Lung (tissue), 12 donors: ENCODE measurements around the gene VCAN. TPM values are rescaled to one million over a fixed set of nuclear protein-coding genes. Genes with fewer than 3 reads are reported as not detected.
A peak's percentile ranks its signal among the peaks of the same experiment; 100 is the strongest.

ENCODE experiments used
- ATAC-seq: fragments of 200-7000 bp; cut with Tn5 transposase; one replicate; pipeline ENCODE4 v1.9.1; 2020; ENCODE audit warnings: moderate number of reproducible peaks; ENCODE audit not compliant: insufficient read depth, low FRiP score
- DNase-seq, 3 donors: peaks; one replicate each; pipeline ENCODE4 v3.0.0-alpha.2; 2013 to 2017
- H3K27ac ChIP-seq, 2 donors: one replicate each; pipeline ENCODE4 v1.5.1; 2013; ENCODE audit warnings: mild to moderate bottlenecking in 2 of 2, moderate library complexity in 2 of 2, control low read depth in 1 of 2, inconsistent platforms in 1 of 2, low read depth in 1 of 2, low read length in 1 of 2
- H3K27me3 ChIP-seq, 3 donors: one replicate each; pipeline ENCODE4 v1.5.1; 2013; ENCODE audit warnings: low read length in 2 of 3; ENCODE audit not compliant: control insufficient read depth in 3 of 3, insufficient read depth in 3 of 3
- H3K36me3 ChIP-seq, 4 donors: one replicate each; pipeline ENCODE4 v1.5.1; 2013; ENCODE audit warnings: low read length in 4 of 4, mild to moderate bottlenecking in 1 of 4, moderate library complexity in 1 of 4; ENCODE audit not compliant: control insufficient read depth in 4 of 4, insufficient read depth in 4 of 4
- H3K4me1 ChIP-seq, 5 donors: one replicate each; pipeline ENCODE4 v1.5.1; 2013; ENCODE audit warnings: low read length in 5 of 5, mild to moderate bottlenecking in 2 of 5, moderate library complexity in 1 of 5; ENCODE audit not compliant: control insufficient read depth in 5 of 5, insufficient read depth in 5 of 5
- H3K4me3 ChIP-seq: one replicate; pipeline ENCODE4 v1.5.1; 2013; ENCODE audit warnings: mild to moderate bottlenecking, control low read depth, moderate library complexity
- H3K9ac ChIP-seq, 2 donors: one replicate each; pipeline ENCODE4 v1.5.1; 2013; ENCODE audit warnings: low read length in 2 of 2, control low read depth in 1 of 2; ENCODE audit not compliant: insufficient read depth in 1 of 2
- H3K9me3 ChIP-seq, 4 donors: one replicate each; pipeline ENCODE4 v1.5.1; 2013; ENCODE audit warnings: low read length in 3 of 4, mild to moderate bottlenecking in 1 of 4, moderate library complexity in 1 of 4; ENCODE audit not compliant: control insufficient read depth in 4 of 4, insufficient read depth in 3 of 4
- WGBS, 2 donors: extraction: QIAGEN DNeasy Blood & Tissue Kit; methylation state at CpG; one replicate each; pipeline ENCODE4 v1.1.7; 2013; 5-methylcytosine and 5-hydroxymethylcytosine counted together
- polyA plus RNA-seq, 2 donors: library from polyadenylated mRNA; stranded (reverse); fragments of 200-250 nt; gene quantifications; one replicate each; pipeline ENCODE4 v1.2.1, GENCODE V29; 2013
- total RNA-seq, 2 donors: library from RNA; depleted of rRNA in 1 of 2; stranded (reverse); fragments of >200 nt in 1 of 2; gene quantifications; one replicate each; pipeline ENCODE4 v1.2.1, GENCODE V29; 2014 to 2021
- TF ChIP-seq, protein P1 (sequence below): IDR thresholded peaks from 2 replicates; pipeline ENCODE4 v1.5.1; 2012; ENCODE audit warnings: mild to moderate bottlenecking; ENCODE audit errors: control extremely low read depth, extremely low read depth
- donor health status: control.
- donor health status: control.
- donor health status: Bipolar disorder and iron deficiency.
- donor health status: healthy.
- donor health status: DM: yes; HTN: yes; CAD: no.

Gene VCAN
- total and polyA plus RNA-seq, 4 donors, result 11.6 to 276 (median 156) TPM

- peaks cover 0 to 8% (median 1%) of the 10 kb centered on the region in 5 donors for H3K4me1 ChIP-seq
- ATAC-seq, result no peak
- no peak overlapping the region for H3K9ac ChIP-seq
- H3K27me3 ChIP-seq, result no peaks in the 10 kb centered on the region
- H3K27ac ChIP-seq, result no peak overlapping the region
- TF ChIP-seq, protein P1, sequence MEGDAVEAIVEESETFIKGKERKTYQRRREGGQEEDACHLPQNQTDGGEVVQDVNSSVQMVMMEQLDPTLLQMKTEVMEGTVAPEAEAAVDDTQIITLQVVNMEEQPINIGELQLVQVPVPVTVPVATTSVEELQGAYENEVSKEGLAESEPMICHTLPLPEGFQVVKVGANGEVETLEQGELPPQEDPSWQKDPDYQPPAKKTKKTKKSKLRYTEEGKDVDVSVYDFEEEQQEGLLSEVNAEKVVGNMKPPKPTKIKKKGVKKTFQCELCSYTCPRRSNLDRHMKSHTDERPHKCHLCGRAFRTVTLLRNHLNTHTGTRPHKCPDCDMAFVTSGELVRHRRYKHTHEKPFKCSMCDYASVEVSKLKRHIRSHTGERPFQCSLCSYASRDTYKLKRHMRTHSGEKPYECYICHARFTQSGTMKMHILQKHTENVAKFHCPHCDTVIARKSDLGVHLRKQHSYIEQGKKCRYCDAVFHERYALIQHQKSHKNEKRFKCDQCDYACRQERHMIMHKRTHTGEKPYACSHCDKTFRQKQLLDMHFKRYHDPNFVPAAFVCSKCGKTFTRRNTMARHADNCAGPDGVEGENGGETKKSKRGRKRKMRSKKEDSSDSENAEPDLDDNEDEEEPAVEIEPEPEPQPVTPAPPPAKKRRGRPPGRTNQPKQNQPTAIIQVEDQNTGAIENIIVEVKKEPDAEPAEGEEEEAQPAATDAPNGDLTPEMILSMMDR, result no peak
- H3K36me3 ChIP-seq, result peaks cover 0 to 31% (median 14%) of the 10 kb centered on the region in 4 donors
- H3K4me3 ChIP-seq, result no peak overlapping the region
- 74 to 86% methylated on average over 1 of the region's 1 CpG for WGBS, 2 donors
- no peak for DNase-seq
- H3K9me3 ChIP-seq, result peaks cover 0 to 6% (median 0%) of the 10 kb centered on the region in 4 donors
Measured at GRCh38 chr5:83507431-83507830, 35.9 kb downstream of the VCAN start.

- no peak overlapping the region for H3K27ac ChIP-seq
- no peak overlapping the region for H3K4me3 ChIP-seq
- TF ChIP-seq, protein P1, result no peak
- DNase-seq, result peak; percentile 71 to 86 (median 76)
- peaks cover 0 to 6% (median 0%) of the 10 kb centered on the region in 4 donors for H3K9me3 ChIP-seq
- H3K4me1 ChIP-seq, result peaks cover 0 to 10% (median 6%) of the 10 kb centered on the region in 5 donors
- H3K36me3 ChIP-seq, result peaks cover 0 to 34% (median 14%) of the 10 kb centered on the region in 4 donors
- H3K9ac ChIP-seq, result no peak overlapping the region
- 50 to 61% methylated on average over 4 of the region's 4 CpGs for WGBS, 2 donors
- no peaks in the 10 kb centered on the region for H3K27me3 ChIP-seq
- no peak for ATAC-seq
Measured at GRCh38 chr5:83509540-83509939, 38.0 kb downstream of the VCAN start.

DNA sequence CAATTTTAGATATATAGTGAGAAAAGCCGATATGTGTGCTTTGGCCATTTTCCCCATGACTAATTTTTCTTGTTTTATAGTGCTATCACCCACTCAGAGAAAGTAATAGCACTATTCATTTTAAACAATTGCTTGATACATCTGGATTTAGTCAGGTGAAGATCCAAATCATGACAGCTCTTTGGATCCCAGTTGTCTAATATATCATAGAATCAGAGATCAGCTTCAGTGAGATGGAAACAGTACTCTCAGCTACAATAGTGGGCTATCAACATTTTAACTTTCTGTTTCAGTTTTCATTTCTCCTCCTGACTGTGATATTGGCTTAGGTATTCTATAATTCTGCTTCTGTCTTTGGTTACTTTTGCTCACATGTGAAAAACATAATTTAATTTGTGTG lies 38.7 kb downstream of the VCAN start:
- ATAC-seq (no peak), DNase-seq (no peak)
- H3K4me3 ChIP-seq, result no peak overlapping the region
- TF ChIP-seq, protein P1, result no peak
- peaks cover 0 to 6% (median 0%) of the 10 kb centered on the region in 4 donors for H3K9me3 ChIP-seq
- no peak overlapping the region for H3K9ac ChIP-seq
- H3K27me3 ChIP-seq, result no peaks in the 10 kb centered on the region
- WGBS, 2 donors, result 67 to 86% methylated on average over 1 of the region's 1 CpG
- peaks cover 0 to 10% (median 6%) of the 10 kb centered on the region in 5 donors for H3K4me1 ChIP-seq
- no peak overlapping the region for H3K27ac ChIP-seq
- peaks cover 0 to 30% (median 11%) of the 10 kb centered on the region in 4 donors for H3K36me3 ChIP-seq
